Mesenchymal stem cell (in vitro differentiated cells and primary cell): ENCODE measurements around the gene TMEM200C. TPM values are rescaled to one million over a fixed set of nuclear protein-coding genes. Genes with fewer than 3 reads are reported as not detected.

Experiments
- DNase-seq: peaks from one replicate; pipeline ENCODE4 v3.0.0-alpha.2; 2013
- H2AFZ ChIP-seq: one replicate; pipeline ENCODE4 v1.6.1; 2013; ENCODE audit warnings: low read depth, mild to moderate bottlenecking, control low read depth, inconsistent platforms, low read length, moderate library complexity
- H2AK5ac ChIP-seq: 2 replicates; pipeline ENCODE4 v1.6.1; 2013; ENCODE audit warnings: low read length, moderate library complexity, mild to moderate bottlenecking, inconsistent platforms; ENCODE audit not compliant: severe bottlenecking
- H2BK120ac ChIP-seq: one replicate; pipeline ENCODE4 v1.6.1; 2013; ENCODE audit warnings: low read depth, mild to moderate bottlenecking, inconsistent platforms, low read length, moderate library complexity
- H2BK12ac ChIP-seq, 2 experiments: one replicate each; pipeline ENCODE4 v1.6.1; 2013; ENCODE audit warnings: inconsistent platforms in 2 of 2, low read length in 2 of 2, mild to moderate bottlenecking in 2 of 2, moderate library complexity in 2 of 2, control low read depth in 1 of 2
- H2BK15ac ChIP-seq: one replicate; pipeline ENCODE4 v1.6.1; 2013; ENCODE audit warnings: mild to moderate bottlenecking, low read depth, inconsistent platforms; ENCODE audit not compliant: poor library complexity, severe bottlenecking
- H2BK5ac ChIP-seq: 2 replicates; pipeline ENCODE4 v1.6.1; 2013; ENCODE audit warnings: low read depth, mild to moderate bottlenecking, low read length, control low read depth, inconsistent platforms; ENCODE audit not compliant: poor library complexity, severe bottlenecking
- H3K14ac ChIP-seq, 2 experiments: one replicate each; pipeline ENCODE4 v1.6.1; 2013; ENCODE audit warnings: inconsistent platforms in 2 of 2, low read length in 2 of 2, control low read depth in 1 of 2, mild to moderate bottlenecking in 1 of 2, moderate library complexity in 1 of 2
- H3K18ac ChIP-seq, 2 experiments: one replicate each; pipeline ENCODE4 v1.6.1; 2013; ENCODE audit warnings: inconsistent platforms in 2 of 2, low read length in 2 of 2, control low read depth in 1 of 2, low read depth in 1 of 2, mild to moderate bottlenecking in 1 of 2
- H3K23ac ChIP-seq, 2 experiments: one replicate each; pipeline ENCODE4 v1.6.1; 2013; ENCODE audit warnings: inconsistent platforms in 2 of 2, low read length in 2 of 2, mild to moderate bottlenecking in 2 of 2, moderate library complexity in 2 of 2, control low read depth in 1 of 2
- H3K27ac ChIP-seq: 2 replicates; pipeline ENCODE4 v1.5.1; 2013; ENCODE audit warnings: mild to moderate bottlenecking, moderate library complexity, low read length, control low read depth, inconsistent platforms; ENCODE audit not compliant: poor library complexity, severe bottlenecking
- H3K27me3 ChIP-seq, 2 experiments: 2 replicates each; pipeline versions ENCODE4 v1.6.1 to v1.7.0; 2013; ENCODE audit warnings: low read length in 2 of 2, mild to moderate bottlenecking in 2 of 2, moderate library complexity in 2 of 2, control low read depth in 1 of 2, inconsistent platforms in 1 of 2; ENCODE audit not compliant: control insufficient read depth in 1 of 2, insufficient read depth in 1 of 2
- H3K36me3 ChIP-seq, 2 experiments: 2 replicates each; pipeline versions ENCODE4 v1.6.1 to v1.7.0; 2013; ENCODE audit warnings: low read length in 2 of 2, control low read depth in 1 of 2, inconsistent platforms in 1 of 2, low read depth in 1 of 2, mild to moderate bottlenecking in 1 of 2; ENCODE audit not compliant: insufficient read depth in 2 of 2, control insufficient read depth in 1 of 2
- H3K4ac ChIP-seq, 2 experiments: one replicate each; pipeline ENCODE4 v1.6.1; 2013; ENCODE audit warnings: inconsistent platforms in 2 of 2, low read length in 2 of 2, mild to moderate bottlenecking in 2 of 2, moderate library complexity in 2 of 2, control low read depth in 1 of 2, low read depth in 1 of 2
- H3K4me1 ChIP-seq: 2 replicates; pipeline ENCODE4 v1.6.1; 2013; ENCODE audit warnings: low read depth, low read length, control low read depth; ENCODE audit not compliant: control insufficient read depth, insufficient read depth
- H3K4me2 ChIP-seq: 2 replicates; pipeline ENCODE4 v1.6.1; 2013; ENCODE audit warnings: low read length, mild to moderate bottlenecking, inconsistent platforms; ENCODE audit not compliant: poor library complexity, severe bottlenecking
- H3K4me3 ChIP-seq, 2 experiments: 2 replicates each; pipeline versions ENCODE4 v1.5.1 to v1.7.0; 2013; ENCODE audit warnings: low read length in 2 of 2, mild to moderate bottlenecking in 2 of 2, control low read depth in 1 of 2, low read depth in 1 of 2; ENCODE audit not compliant: insufficient read depth in 1 of 2
- H3K79me1 ChIP-seq: replicated peaks from 2 replicates; pipeline ENCODE4 v1.6.1; 2013; ENCODE audit warnings: mild to moderate bottlenecking, control low read depth, low read length, inconsistent platforms; ENCODE audit not compliant: poor library complexity, severe bottlenecking
- H3K9ac ChIP-seq: 2 replicates; pipeline ENCODE4 v1.7.0; 2013; ENCODE audit warnings: mild to moderate bottlenecking, low read length, moderate library complexity
- H3K9me3 ChIP-seq: 2 replicates; pipeline ENCODE4 v1.7.0; 2013; ENCODE audit warnings: mild to moderate bottlenecking, low read length; ENCODE audit not compliant: control insufficient read depth
- H4K8ac ChIP-seq: one replicate; pipeline ENCODE4 v1.6.1; 2013; ENCODE audit warnings: inconsistent platforms, mild to moderate bottlenecking, low read length, moderate library complexity
- H4K91ac ChIP-seq: one replicate; pipeline ENCODE4 v1.6.1; 2013; ENCODE audit warnings: mild to moderate bottlenecking, low read length, inconsistent platforms
- WGBS: methylation state at CpG from one replicate; pipeline ENCODE4 v1.1.7; 2013; ENCODE audit warnings: mixed read lengths; 5-methylcytosine and 5-hydroxymethylcytosine counted together
- polyA plus RNA-seq, 2 experiments: library from polyadenylated mRNA; stranded (reverse); fragments of 200-250 nt; gene quantifications; one replicate each; pipeline ENCODE4 v1.2.3, GENCODE V29; 2013

Gene TMEM200C
- polyA plus RNA-seq (2013, experiment 1 of 2): 0.28 TPM
- 0.25 TPM for polyA plus RNA-seq (2013, experiment 2 of 2)

- Histone ChIP-seq H3K79me1 (no peaks in the 10 kb centered on the region), H3K23ac (peak within 1 kb of the TSS in 1 of 2 experiments; percentile 70), H4K91ac (no peak within 1 kb of the TSS), H4K8ac (no peak within 1 kb of the TSS), H3K18ac (no peak within 1 kb of the TSS), H3K9ac (peak within 1 kb of the TSS; percentile 55), H3K4me3 (peak within 1 kb of the TSS; percentile 33 to 75), H3K27ac (no peak within 1 kb of the TSS), H3K27me3 (peaks cover 65 to 76% of the 10 kb centered on the region in 2 experiments), H2AK5ac (no peak within 1 kb of the TSS), H2BK120ac (no peak within 1 kb of the TSS), H3K9me3 (no peaks in the 10 kb centered on the region), H3K4me1 (peaks cover 24% of the 10 kb centered on the region), H2BK5ac (no peak within 1 kb of the TSS), H2AFZ (peak within 1 kb of the TSS; percentile 43), H2BK15ac (no peak within 1 kb of the TSS), H3K14ac (no peak within 1 kb of the TSS), H3K4me2 (peak within 1 kb of the TSS; percentile 80), H3K36me3 (no peaks in the 10 kb centered on the region), H3K4ac (no peak within 1 kb of the TSS), H2BK12ac (no peak within 1 kb of the TSS)
- peak; percentile 6 for DNase-seq
- 0% methylated on average over 8 of the region's 83 CpGs for WGBS
Measured at GRCh38 chr18:5895299-5895875, at the start of gene TMEM200C. Gene TMEM200C (minus strand): TSS chr18:5895522. CDS start chr18:5892063, 3,459 bp downstream.

- no peak overlapping the region for H3K9ac ChIP-seq
Measured at GRCh38 chr18:5944448-5944847, 49.1 kb upstream of the TMEM200C start.

GRCh38 chr18:5943514-5943913, 48.2 kb upstream of the TMEM200C start:
- Histone ChIP-seq H2BK12ac (no peak overlapping the region), H3K27me3 (peaks cover 0 to 14% of the 10 kb centered on the region in 2 experiments), H3K79me1 (no peaks in the 10 kb centered on the region), H2BK5ac (no peak overlapping the region), H3K9ac (no peak overlapping the region), H3K9me3 (no peaks in the 10 kb centered on the region), H4K8ac (no peak overlapping the region), H2BK15ac (no peak overlapping the region), H3K4me2 (no peak overlapping the region), H3K14ac (no peak overlapping the region), H3K4ac (no peak overlapping the region), H3K18ac (no peak overlapping the region), H2AFZ (no peak overlapping the region), H2AK5ac (no peak overlapping the region), H2BK120ac (no peak overlapping the region), H3K27ac (no peak overlapping the region), H3K23ac (no peak overlapping the region), H3K4me1 (no peaks in the 10 kb centered on the region), H3K4me3 (no peak overlapping the region), H4K91ac (no peak overlapping the region), H3K36me3 (no peaks in the 10 kb centered on the region)
- DNase-seq: no peak
- 86% methylated on average over 5 of the region's 5 CpGs for WGBS

More at GRCh38 chr18:5944448-5944847, 49.1 kb upstream of the TMEM200C start:
- Histone ChIP-seq H2BK5ac (no peak overlapping the region), H2AK5ac (no peak overlapping the region), H2BK12ac (no peak overlapping the region), H2BK120ac (no peak overlapping the region), H3K79me1 (no peaks in the 10 kb centered on the region), H2AFZ (no peak overlapping the region), H3K4ac (no peak overlapping the region), H4K91ac (no peak overlapping the region), H3K27ac (no peak overlapping the region), H3K4me1 (no peaks in the 10 kb centered on the region), H3K4me3 (no peak overlapping the region), H3K23ac (no peak overlapping the region), H3K36me3 (no peaks in the 10 kb centered on the region), H3K14ac (no peak overlapping the region), H3K18ac (no peak overlapping the region), H3K27me3 (peaks cover 0 to 14% of the 10 kb centered on the region in 2 experiments), H3K9me3 (no peaks in the 10 kb centered on the region), H4K8ac (no peak overlapping the region), H2BK15ac (no peak overlapping the region), H3K4me2 (no peak overlapping the region)
- WGBS: no CpG with 5 or more reads among the region's 3 CpGs
- DNase-seq: no peak

- Histone ChIP-seq H3K4me1 (no peaks in the 10 kb centered on the region), H3K9ac (no peak overlapping the region), H2BK120ac (no peak overlapping the region), H3K27me3 (peaks cover 0 to 14% of the 10 kb centered on the region in 2 experiments), H3K79me1 (no peaks in the 10 kb centered on the region), H3K4me3 (no peak overlapping the region), H2AK5ac (no peak overlapping the region), H4K91ac (no peak overlapping the region), H2AFZ (no peak overlapping the region), H3K23ac (no peak overlapping the region), H3K9me3 (no peaks in the 10 kb centered on the region), H2BK5ac (no peak overlapping the region), H3K4ac (no peak overlapping the region), H3K36me3 (no peaks in the 10 kb centered on the region), H2BK12ac (no peak overlapping the region), H3K27ac (no peak overlapping the region), H3K14ac (no peak overlapping the region), H4K8ac (no peak overlapping the region), H3K4me2 (no peak overlapping the region), H2BK15ac (no peak overlapping the region), H3K18ac (no peak overlapping the region)
- no peak for DNase-seq
- 69% methylated on average over 6 of the region's 6 CpGs for WGBS
Measured at GRCh38 chr18:5942591-5942990, 47.3 kb upstream of the TMEM200C start.
